EL (cell line): ENCODE measurements around the gene RPL22.

Experiments
- DNase-seq: peaks from one replicate; pipeline ENCODE4 v3.0.0-alpha.2; 2016

The RPL22 gene

GRCh38 chr1:6150006-6150938, 49.1 kb downstream of the RPL22 start:
- DNase-seq = no peak

- DNase-seq = no peak
These were observed 49.8 kb downstream of the RPL22 start for GRCh38 chr1:6149597-6149996.

DNA sequence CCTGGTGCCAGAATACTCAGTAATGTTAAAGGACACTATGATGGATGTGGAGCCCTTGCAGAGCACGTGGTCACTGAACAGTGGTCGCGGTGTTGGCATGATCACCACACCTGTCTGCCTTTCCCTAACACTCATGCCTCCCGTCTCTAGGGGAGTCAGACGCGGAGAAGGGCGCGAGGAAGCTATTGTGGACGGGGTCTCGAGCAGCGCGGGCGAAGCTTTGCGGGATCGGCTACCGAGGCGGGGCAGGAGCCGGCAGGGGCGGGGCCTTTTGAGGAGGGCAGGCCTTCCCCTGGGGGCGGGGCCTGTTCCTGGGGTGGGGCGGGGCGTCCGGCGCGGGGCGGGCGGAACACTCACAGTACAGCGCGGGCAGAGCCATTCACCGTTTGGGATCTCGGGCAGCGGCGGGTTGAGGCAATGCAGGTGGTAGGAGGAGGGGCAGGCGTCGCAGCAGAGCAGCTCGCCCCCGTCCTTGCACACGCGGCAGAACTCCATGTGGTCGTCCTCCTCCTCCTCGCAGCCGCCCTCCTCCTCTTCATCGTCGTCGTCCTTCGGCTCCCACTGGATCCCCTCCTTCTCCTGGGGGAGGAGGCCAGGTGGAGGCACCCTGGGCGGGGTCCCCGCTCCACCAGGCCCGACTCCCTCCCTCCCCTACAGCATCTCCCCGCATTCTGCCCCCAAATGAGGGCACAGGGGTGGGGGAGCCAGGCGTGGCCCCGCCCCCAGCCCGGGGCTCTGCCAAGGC, 50.7 kb downstream of the RPL22 start:
- peak; percentile 24 for DNase-seq

- DNase-seq = no peak
These were observed 53.5 kb downstream of the RPL22 start for GRCh38 chr1:6145864-6146410.

GRCh38 chr1:6145396-6145750, 54.0 kb downstream of the RPL22 start:
- DNase-seq = no peak

DNA sequence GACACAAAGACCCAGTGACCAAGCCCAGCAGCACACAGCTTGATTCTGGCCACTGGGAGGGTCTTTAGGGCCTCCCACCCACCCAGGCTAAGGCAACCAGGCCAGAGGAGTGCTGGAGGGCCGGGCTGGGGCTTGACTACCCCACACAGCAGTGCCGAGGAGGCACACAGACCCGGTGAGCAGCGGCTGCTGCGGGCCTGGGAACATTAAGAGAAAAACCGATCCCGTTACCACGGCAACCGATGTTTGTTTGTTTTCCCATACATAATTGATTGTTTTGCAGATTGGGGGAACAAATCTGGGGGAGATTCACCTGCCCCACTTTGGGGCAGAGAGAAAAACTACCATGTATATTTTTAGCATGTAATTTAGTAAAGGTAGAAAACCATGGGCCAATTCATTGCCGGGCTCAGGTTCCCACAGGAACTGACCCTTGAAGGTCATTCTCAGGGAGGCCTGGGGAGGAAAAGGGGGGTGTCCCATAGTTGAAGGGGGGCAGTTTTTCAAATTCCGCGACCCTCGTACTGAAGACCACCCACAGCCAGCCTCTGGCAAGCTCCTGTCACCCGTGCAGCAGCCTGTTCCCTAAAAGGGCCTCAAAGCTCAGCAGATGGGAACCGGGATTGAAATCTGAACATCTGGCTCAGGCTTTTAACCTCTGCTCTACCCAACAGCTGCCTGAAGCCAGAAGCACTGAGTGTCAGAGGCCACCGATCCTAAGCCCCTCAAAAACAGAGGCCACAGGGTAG, 54.6 kb downstream of the RPL22 start:
- DNase-seq = no peak

GRCh38 chr1:6144175-6144574, 55.2 kb downstream of the RPL22 start:
- DNase-seq = no peak

DNA sequence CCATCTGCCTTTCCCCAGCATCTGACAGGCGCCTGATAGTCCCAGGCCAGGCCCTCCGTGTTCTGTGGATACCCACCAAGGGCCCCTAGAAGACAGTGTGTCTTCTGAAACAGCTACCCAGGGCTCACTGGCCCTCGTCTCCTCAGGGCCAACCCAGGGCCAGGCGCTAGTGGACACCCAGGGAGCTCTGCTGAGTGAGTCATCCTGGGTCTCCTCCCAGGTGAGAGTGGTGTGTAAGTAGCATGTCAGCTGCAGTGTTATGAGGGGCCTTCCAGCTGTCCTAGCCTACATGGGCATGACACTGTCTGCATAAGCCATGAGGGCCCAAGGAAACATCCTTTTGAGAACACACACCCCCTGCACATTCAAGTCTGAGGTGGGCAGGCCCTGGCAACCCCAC, 56.0 kb downstream of the RPL22 start:
- no peak for DNase-seq

- DNase-seq = no peak
These were observed 56.7 kb downstream of the RPL22 start for GRCh38 chr1:6142734-6143133.

- no peak for DNase-seq
These were observed 57.3 kb downstream of the RPL22 start for GRCh38 chr1:6142036-6142621.

DNA sequence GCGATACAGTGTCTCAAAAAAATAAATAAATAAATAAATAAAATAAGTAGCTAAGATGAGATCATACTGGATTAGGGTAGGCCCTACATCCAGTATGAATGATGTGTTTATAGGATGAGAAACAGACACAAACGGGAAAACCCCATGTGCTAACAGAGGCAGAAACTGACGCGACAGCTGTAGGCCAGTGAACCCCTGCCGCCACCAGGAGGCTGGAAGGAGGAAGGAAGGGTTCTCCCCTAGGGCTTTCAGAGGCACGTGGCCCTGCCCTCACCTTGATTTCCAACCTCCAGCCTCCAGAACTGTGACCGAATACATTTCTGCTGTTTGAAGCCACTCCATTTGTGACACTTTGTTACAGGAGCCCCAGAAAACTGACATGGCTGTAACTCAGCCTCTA, 57.8 kb downstream of the RPL22 start:
- no peak for DNase-seq

GRCh38 chr1:6140413-6140812, 59.0 kb downstream of the RPL22 start:
- DNase-seq = no peak

- no peak for DNase-seq
These were observed 61.6 kb downstream of the RPL22 start for GRCh38 chr1:6137758-6138157.

DNA sequence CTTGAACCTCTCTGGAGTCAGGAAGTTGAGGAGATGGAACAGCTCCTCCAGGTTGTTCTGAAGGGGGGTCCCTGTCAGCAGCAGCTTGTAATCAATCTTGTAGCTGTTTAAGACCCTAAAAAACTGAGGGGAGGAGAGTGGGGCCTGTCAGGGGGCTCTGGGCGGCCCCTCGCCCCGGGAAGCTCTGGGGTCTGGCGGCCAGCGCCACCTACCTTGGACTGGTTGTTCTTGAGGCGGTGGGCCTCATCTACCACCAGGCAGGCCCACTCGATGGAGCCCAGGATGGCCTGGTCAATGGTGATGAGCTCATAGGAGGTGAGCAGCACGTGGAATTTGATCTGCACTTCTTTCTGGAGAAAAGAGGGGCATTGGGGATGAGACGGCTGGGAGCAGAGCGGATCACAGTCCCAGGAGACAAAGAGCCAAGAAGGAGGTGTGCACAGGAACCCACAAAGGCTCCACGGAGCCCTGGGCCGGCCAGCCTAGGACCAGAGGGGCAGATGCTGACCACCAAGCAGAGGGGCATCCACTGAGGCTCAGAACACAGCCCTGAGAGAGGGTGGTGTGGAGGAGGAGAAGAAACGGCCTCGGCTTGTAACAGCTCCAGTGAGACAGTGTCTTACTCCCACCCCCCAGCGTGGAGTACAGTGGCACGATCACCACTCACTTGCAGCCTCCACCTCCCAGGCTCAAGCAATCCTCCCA, 62.7 kb downstream of the RPL22 start:
- DNase-seq = no peak
